ENCODE data around the gene RBM44.
"Not testable (repeated sequence)": the region's sequence is repeated elsewhere in the genome, so short reads cannot be mapped to it uniquely, and the experiment has no call there.

RBM44 gene

DNA sequence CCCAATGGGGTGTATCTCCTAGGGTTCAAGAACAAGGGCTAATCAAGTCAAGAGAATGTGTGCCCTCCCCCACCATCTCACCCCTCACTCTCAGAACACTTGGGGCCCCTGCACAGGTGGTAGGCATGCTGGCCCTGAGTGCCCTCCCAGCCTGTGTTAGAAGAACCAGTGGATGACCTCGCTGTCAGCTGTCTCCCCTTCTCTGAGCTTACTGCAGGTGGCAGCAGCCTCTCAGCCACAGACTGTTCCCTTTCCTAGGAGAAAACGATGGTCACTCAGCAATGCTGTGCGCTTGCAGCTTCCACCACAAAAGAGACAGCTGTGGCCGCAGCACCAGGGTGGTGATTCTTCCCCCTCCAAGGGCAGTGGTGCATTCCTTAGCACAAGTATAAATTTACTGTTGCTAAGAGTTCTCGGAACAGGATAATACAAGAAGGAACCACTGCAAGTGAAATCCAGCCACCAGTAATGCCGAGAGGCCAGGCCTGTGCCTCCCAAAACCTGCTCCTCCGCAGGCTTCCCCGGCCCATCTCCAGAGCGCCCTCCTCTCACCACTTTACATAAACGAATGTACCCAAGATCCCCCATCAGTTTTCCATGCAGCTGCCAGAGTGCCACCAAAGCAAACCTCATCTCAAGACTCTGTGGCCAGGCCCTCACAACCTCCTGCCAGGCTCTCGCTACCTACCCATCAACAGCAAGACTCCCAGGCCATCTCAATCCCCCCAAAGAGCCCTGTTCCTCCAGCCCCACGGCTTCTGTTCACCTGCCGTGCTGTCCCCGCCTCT, 59.9 kb downstream of the RBM44 start:
- FAIRE-seq = no peak

DNA sequence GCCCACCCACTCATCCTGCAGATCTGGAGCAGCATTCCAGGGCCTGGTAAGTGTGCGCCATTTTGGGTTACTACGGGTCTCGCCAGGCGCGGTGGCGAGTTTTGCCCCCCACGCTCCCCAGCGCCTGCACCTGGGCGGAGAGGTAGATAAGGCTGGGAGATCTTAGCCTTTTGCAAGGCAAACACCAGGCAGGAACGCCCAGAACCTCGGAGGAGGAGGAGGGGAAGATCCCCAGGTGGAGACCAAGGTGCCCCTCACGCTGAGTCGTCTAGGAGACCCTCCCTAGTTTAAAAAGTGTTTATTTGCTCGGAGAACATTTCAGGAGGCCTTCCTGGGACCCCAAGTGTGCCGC, 60.5 kb downstream of the RBM44 start:
- no peak for FAIRE-seq

DNA sequence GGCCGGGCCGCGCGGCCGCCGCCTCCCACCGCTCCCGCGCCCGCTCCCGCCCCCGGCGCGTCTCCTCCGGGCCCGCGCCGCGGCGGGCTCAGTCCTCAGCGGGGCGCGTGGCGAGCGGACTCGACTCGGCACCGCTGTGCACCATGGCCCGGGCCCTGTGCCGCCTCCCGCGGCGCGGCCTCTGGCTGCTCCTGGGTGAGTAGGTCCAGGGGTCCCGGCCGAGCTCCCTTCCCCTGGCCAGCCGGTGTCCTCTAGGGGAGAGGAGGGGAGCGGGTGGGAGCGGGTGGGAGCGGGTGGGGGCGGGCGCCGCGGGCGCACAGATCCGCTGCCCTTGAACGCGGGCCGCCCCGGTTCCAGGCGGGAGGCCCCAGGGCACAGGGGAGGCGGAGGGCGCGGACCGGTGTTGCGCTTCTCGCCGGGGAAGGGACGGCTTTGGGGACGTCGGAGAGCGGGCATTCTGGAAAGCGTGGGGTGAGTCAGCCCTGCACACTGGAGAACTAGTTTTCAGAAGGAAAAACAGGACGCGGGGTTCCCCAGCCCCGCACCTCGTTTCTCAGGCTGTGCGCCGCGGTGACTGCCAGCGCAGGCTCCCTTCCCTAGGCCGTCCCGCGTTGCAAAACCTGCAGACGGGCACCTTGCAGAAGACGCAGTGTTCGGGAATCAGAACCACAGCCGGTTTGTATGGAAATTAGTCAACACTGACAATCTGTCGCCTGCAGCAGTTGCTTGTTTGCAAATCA, 61.1 kb downstream of the RBM44 start, which contains the start of gene RAMP1:
Gene RAMP1 (plus strand): TSS at position 91 of the 740 bp plus-strand sequence. CDS start 53 bp downstream, at position 144.
- FAIRE-seq = no peak

DNA sequence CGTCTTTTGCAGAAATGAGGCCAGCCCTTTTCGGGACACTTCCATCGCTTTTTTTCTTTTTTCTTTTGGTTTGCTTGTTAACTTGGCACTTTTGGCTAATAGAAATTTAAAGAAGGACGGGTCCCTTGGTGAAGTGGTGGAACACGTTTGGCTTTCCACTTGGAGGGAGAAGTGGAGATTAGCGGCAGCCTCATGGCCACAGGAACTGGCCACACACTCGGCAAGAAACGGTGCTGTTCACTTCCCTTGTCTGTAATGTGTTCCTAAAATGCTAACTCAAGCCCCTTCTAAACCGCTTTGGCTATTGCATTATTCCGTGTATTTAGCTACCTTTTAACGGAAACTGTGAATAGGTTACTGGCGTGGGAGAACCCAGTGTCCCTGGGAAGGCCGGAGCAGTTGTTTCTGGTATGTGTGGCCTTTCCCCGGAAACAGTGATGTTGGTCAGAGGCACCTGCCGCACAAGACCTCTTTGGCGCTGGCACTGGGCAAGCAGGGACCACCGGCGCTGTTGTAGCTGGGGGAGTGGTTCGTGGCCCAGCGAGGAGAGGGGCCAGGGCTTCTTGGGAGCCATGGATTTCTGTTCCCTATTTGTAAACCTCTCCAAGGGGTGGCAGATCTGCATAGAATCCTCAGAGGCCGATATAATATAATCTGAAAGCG, 61.8 kb downstream of the RBM44 start:
- no peak for FAIRE-seq

DNA sequence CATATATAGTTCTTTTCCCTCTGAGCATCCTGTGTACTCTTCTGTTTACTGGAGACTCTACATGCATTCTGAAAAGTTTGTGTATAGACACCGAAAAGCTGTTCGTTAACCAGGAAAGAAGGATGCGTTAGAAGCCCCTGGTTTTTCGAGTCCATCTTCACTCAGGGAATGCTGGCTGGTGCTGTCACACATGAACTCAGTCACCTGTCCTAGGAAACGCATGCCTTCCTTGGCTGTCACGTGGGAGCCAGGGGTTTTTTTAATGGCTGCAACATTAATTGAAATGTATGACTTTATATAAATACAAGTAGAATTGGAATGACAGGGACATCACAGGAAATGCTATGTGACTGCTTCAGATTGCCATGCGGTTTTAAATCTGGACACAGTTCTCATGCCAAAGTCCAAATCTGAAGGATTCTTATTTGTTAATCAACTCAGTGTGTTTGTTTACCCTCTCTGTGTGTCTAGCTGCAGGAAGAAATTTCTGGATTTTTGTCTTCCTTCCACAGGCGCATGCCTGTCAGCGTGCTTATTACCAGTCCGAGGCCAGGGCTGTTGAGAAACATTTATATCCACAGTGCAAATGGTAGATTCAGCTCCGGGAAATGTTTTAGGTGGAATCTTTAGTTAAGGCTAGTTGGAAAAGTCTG, 63.4 kb downstream of the RBM44 start:
- no peak for FAIRE-seq

DNA sequence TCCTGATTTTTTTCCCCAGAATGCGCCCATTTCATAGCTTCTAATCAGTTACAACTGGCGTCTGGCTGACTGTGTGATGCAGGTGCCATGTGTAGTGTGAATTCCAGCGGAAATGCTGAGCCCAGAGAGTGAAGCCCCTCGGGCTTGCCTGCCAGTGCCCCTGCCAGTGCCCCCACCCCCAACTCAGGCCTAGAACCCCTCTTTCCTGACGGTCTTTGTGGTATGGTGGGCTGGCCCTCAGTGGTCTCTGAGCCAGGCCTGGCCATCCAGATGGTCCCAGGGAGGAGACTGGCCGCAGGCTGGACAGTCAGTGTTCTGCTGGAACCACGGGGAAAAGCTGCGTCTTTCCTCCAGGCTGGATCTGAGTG, 63.9 kb downstream of the RBM44 start:
- FAIRE-seq = no peak

DNA sequence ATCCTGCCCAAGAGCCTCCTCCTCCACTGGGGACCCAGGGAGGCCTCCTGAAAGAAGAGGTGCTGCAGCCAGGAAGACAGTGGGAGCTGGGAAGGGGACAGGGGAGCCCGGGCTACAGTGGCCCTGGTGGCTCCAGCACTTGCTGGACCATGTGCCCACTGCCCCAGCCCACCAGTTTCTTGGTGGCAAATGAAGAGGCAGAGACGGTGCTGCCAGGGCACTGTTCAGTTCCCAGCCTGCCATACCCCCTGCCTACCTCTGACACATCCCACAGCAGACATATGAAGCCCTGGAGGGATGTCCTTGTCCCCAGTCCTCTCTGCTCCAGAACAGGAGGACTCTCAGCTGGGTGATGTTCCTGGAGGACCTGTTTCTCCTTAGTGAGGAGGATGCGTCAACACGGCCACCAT, 64.5 kb downstream of the RBM44 start:
- no peak for FAIRE-seq

DNA sequence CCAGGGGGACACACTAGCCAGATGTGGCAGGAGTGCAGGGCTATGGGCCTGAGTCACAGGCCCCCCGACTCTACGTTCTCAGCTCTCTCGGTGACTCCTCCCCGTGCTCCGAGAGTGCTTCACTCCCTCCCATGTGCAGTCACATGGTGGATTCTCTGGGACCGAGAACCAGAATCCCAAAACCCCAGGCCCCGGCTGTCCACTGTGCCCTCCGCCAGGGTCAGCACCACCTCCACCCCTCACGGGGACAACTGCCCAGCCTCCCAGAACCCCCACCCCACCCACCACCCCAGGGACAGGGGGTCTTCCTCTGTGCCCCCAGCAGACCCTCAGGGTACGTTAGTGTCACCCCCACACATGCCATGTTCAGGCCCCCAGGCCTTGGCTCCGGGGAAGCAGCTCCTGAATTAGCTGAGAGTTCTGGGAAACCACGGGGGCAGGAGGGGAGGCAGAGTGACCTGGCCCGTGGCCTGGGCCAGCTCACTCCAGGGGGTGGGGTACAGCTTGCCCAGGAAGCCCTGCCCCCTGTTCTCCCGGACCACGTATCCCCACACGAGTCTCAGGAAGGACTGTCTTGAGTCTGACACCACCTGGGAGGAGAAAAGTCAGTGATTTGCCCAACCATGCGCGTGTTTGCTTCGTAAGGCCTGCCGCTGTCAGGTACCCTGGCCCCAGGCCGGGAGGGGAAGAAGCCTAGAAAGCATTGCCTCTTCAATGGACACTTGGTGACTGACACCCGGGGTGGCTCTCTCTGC, 65.3 kb downstream of the RBM44 start:
- no peak for FAIRE-seq

DNA sequence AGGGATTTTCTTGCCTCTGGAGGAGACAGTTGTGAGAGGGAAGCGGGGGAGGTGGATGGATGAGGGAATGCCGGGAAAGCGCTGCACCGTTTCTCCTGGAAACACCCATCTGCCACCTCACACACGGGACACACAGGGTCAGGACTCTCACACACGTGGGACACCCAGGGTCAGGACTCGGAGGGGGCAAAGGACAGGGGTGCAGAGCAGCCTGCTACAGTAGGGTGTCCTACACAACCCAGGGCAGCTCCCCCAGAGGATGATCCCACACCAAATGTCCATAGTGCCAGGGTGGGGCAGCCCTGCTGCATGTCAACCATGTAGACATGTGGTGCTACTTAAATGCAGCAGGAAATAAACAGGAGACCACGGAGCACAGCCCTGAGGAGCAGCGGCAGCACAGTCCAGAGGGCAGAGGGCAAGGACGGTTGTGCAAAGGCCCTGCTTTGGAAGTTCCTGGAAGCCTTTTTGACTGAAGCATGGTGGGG, 65.9 kb downstream of the RBM44 start:
- no peak for FAIRE-seq

DNA sequence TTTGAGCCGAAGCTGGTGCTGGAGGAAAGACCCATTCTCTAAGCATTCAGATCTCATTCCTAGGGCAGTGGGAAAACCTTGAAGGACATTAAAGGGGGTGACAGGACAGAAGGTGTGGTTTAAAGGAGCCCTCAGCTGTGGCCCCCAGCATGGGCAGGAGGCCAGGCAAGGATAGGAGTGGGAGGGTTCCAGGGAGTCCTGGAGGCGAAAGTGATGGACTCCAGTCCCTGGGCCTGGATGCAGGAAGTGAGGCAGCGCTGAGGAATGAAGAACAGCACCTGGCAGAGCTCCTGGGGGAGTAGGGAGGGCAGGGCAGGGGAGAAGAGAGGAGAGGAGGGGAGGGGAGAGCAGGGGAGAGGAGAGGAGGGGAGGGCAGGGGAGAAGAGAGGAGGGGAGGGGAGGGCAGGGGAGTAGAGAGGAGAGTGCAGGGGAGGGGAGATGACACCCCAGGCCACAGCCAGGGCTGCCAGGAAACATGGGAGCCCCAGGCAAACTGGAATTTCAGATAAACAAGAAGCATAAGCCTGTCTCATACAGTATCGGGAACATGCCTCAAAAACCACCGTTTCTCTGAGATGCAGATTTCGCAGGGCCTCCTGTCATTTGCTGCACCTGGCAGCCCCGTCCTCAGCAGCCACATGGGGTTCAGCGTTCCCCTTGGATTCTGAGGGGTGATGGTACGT, 66.5 kb downstream of the RBM44 start:
- no peak for FAIRE-seq

DNA sequence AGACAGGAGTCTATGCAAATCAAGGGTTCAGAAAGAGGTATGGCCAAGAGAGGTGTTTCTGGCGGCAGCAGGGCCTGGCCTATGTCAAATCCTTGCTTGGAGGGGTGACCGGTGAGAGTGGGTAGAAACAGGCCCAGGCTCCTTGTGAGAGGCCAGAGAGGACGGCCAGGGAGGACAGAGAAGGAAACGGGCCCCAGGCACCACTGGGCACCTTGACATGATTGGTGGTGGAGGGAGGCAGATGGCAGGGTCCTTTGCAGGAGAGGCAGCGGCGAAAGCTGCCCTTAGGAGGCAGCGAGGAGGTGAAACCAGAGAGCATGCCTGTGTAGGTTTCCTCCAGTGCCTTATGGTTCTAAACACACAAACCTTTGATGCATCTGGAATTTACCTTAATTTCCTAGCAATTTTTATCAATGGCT, 67.1 kb downstream of the RBM44 start:
- no peak for FAIRE-seq

DNA sequence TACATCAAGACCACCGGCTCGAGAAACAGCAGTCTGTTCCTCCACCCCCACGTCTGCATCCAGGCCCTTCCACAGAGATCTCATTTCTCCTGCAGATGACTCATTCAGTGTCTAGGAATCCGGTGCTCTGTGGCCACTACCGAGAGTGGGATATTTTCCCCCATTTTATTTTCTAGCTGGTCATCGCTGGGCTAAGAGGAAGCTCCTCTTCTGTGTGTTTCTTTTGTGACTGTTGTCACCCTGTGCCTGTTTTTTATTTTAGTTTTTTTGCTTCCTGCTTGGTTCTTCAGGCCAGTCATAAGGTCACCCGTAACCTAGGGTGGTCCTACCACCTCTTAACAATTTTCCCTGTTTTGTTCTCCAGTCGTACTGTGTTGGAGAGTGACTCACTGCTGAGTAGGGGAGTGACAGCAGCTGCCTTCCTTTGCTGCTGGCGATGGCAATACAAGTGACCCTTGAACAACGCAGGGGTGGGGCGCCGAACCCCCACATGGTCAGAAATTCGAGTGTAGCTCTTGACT, 67.6 kb downstream of the RBM44 start:
- FAIRE-seq = no peak

DNA sequence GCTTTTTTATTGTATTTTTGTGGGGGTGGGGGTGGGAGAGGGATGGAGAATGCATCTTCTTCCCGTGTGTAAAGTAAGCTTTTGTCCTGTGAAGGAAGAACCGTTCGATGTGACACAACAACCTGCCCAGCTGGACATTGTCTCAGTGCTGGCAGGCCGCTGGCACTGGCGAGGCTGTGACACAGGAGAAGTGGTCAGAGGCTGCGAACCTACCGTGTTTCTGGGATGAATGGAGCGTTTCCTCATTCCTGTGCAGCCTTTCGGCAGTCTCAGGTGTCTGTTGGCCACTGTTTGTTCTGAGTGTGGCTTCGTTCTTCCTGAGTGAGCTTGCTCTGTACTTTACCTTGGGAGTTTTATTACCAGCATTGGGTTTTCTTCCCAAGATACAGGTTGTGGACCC, 68.9 kb downstream of the RBM44 start:
- no peak for FAIRE-seq

DNA sequence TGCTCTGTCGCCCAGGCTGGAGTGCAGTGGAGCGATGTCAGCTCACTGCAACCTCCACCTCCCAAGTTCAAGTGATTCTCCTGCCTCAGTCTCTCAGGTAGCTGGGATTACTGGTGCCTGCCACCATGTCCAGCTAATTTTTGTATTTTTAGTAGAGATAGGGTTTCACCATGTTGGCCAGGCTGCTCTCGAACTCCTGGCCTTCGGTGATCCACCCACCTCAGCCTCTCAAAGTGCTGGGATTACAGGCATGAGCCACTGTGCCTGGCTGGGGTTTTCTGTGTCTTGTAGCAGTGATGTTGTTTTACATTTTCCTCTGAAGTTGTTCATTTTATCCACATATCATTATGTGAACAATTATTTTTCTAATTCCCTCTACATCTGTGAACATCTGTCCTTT, 69.5 kb downstream of the RBM44 start:
- not testable (repeated sequence) for FAIRE-seq

DNA sequence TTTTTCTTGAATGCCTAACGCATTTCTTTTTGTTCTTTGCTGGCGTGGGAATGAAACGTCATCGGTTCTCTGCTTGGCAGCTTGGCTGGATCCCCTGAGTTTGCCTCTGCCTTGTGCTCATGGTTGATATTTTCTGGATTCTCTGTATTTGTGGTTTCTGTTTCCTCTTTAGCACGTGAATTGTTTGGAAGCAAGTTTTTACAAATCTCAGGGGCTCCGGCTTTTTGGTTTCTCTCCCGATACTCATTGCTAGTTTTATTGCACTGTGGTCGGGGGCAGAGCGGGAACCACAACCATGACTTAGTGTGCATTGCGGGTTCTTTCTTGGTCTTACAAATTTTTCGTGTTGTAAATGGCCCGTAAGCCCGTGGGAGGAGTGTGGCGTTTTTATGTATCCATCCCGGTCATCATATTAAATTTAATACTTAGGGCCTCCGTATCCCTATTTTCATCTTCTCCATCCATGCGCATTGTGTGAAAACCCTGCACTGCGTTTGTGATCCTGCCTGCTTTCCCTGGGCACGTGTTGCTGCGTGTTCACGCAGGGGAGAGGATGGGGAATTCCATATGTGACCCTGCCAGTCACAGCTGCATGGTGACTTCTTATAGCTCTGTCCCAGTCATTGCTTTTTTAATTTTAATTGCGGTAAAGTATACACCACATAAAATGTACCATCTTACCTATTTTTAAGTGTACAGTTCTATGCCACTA, 70.2 kb downstream of the RBM44 start:
- FAIRE-seq = no peak

DNA sequence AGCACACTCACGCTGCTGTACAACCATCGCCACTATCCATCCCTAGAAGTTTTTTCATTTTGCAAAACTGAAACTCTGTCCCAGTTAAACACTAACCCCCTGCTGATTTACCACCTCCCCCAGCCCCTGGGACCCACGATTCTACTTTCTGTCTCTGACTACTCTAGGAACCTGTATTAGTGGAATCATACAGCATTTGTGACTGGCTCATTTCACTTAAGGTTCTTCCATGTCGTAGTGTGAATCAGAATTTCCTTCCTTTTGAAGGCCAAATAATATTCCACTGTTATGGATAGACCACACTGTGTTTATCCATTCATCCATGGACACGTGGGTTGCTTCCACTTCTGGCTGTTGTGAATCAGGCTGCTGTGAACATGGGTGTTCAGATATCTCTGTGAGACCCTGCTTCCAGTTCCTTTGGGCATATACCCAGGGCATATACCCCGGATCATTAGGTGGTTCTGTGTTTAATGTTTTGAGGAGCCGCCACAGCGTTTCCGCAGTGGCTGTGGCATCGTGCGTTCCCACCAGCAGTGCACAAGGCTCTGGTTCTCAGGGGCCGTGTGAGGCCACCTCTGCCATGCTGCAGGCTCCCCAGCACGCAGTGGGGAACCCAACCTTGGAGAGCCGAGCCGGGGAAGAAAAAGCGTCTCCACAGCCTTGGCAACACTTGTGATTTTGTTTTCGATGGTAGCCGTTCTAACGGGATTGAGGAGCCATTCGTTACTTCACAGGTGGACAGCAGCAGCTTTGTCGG, 70.9 kb downstream of the RBM44 start:
- no peak for FAIRE-seq

DNA sequence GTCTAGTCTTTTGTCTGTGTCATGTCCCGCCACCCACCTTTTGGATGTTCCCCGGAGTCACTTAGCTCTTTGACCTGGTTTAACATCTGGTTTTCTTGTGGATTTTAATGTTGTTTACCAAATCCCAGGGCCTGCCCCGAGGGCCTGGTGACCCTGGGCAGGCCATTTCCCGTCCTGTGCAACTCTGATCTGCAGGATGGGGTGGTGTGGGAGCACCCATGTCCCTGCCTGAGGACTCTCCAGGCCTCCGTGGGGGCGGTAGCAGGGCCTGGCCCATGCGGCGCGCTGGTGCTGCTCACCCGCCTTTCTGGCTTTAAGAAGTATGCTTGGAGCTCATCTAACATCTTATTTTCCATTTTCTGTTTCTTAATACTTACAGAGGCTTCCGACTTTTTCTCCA, 71.5 kb downstream of the RBM44 start:
- no peak for FAIRE-seq

DNA sequence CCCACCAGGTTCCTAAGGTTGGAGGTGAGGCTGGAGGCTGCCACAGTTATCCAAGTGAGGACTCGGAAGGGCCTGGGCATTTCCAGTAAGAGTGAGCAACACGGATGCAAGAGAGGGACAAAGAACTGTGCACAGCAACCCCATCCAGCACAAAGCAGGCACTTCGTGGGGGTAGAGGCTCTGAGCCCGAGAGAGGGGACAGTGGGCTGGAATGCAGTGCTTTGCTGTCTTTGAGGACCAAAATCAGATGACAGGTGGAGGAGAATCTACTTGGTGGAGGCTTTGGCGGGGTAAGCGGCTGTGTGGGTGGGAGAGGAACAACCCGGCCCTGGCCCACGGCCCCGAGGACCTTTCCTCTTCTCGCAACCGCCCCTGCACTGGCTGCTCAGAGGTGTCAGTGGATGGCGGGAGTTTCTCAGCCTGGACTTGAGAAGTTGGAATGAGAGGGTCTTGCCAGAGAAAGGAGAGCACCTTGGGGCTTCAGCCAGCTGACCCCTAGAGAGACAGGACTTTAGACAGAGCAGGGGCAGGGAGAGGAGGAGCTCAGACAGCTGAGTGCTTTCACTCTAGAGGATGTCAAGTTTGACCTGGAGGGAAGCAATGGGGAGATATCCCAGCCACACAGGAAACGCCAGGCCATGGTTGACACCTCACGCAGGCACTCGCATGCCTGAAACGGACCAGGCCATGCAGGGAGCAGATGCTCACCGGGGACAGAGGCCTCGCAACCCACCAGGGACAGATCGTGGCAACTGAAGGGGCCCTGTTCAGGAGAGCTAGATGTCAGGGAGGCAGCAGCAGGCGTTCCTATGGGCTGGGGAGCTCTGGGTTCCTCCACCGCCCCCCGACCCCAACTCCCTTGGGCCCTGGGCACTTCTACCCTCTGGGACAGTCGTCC, 72.4 kb downstream of the RBM44 start:
- no peak for FAIRE-seq
